ENCODE results near the gene CRYBB1.
A peak's percentile ranks its signal among the peaks of the same experiment; 100 is the strongest.
"Not testable (repeated sequence)": the region's sequence is repeated elsewhere in the genome, so short reads cannot be mapped to it uniquely, and the experiment has no call there.

CRYBB1 gene

DNA sequence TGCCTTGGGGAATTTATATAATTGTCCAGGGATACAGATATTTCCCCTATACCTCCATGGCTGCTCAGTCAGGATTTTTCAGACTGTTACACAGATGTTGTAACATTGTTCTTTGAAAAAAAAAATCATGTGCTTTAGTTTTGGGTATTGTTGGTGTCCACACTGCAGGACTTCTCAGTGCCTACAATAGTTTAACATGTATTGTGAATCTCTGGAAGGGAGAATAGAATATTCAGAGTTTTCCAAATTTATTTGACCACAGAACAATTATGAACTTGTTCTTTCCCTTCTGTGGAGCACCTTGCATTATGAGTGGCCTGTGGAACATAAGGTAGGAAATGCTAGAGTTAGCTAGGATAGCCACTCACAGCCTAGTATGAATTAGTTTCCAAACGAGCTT lies 18.5 kb upstream of the CRYBB1 start:
- DNase-seq (ENCODE audit: low spot score) = no peak

DNA sequence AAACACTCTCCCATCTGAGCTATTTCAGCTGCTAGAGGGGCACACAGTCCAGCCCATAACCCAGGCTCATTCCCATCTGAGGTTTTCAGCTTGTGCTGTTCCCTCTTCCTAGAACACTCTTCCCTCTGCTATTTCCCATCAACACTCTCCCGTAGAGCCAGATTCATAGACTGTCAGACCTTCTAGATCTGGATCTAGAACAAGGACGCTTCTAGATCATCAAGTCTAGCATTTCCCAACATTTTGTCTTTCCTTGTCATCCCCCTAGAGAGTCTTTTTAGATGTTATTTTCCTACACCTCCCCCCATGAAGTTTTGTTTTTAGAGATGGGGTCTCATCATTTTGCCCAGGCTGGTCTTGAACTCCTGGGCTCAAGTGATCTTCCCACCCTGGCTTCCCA lies 17.3 kb upstream of the CRYBB1 start:
- DNase-seq (ENCODE audit: low spot score) = no peak

DNA sequence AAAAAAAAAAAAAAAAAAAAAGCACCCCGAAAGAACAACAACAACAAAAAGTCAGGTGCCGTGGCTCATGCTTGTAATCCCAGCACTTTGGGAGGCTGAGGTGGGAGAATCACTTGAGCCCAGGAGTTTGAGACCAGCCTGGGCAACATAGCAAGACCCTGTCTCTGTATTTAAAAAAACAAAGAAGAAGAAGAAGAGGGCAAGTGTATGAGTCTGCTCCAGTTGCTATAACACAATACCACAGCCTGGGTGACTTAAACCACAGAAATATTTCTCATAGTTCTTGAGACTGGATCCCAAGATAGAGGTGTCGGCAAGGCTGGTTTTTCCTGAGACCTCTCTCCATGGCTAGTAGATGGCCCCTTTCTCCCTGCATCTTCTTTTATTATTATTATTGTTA lies 16.4 kb upstream of the CRYBB1 start:
- DNase-seq (ENCODE audit: low spot score) = no peak

DNA sequence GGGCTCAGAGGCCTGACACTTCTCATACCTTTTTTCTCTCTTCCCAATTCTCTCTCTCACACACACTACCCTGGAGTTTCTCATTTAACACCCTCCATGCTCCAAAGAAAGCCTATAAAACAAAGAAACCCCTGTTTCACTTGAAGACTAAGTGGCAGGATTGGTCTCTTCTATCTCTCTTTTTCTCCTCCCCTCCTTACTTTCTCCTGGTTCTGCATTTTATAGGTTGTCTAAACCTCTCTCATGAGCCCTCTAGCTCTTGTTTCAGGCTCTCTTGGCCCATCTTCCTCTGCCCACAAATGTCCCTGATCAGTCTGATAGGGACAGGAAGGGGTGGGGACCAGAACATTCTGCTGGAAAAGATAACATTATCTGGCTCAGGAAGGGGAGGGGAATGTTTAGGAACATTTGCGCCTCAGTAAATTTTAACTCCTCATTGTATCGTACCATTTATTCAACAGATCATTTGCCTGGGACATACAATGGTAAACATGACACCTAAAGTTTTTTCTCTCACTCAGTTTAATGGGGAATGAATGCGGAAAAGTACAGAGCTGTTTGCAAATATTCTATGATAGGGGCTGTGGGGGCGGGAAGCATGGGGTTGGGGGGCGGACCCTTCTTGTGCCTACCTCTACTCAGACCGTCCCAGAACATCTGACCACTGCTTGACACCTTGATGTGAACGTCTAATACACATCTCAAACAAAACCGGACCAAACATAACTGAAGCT lies 14.8 kb upstream of the CRYBB1 start:
- DNase-seq (ENCODE audit: low spot score) = no peak

DNA sequence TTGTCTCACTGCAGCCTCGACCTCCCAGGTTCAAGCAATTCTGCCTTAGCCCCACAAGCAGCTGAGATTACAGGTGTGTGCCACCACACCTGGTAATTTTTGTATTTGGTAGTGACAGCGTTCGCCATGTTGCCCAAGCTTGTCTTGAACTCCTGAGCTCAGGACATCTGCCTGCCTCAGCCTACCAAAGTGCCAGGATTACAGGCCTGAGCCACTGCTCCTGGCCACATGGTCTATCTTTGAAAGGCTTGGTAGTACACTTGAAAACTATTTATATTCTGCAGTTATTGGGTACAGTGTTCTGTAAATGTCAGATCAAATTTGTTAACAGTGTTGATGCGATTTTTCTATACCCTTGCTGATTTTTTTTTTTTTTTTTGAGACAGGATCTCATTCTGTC lies 13.5 kb upstream of the CRYBB1 start:
- no peak for DNase-seq (ENCODE audit: low spot score)

DNA sequence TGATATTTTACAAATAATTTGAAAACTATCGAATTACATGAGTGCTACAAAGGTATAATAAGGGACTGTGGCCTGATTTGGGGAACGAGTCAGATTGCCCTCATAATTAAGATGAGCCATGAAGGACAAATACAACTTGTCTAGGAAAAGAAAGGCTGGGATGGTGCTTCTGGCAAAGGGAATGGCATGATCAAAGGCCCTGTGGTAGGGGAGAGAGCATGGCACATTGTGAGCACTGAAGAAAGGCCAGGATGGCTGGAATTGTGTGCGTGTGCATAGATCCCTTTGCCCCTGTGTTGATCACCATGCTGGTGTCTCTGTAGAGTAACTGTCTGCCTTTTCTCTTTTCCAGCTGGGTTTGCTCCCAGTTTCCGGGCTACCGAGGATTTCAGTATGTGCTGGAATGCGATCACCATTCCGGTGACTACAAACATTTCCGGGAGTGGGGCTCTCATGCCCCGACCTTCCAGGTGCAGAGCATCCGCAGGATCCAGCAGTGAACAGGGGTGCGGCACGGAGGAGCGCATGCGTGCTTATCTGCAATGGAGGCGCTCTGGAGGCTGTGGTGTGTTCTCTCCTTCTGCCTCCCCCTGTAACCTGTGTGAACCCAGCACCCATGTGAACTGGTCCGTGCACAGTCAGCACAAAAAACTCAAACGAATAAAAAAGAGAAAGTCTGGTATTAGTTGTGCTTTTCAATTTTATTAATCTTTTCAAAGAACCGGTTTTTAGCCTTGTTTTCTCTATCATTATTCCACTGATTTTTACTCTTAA lies 12.3 kb upstream of the CRYBB1 start:
- DNase-seq (ENCODE audit: low spot score) = no peak

DNA sequence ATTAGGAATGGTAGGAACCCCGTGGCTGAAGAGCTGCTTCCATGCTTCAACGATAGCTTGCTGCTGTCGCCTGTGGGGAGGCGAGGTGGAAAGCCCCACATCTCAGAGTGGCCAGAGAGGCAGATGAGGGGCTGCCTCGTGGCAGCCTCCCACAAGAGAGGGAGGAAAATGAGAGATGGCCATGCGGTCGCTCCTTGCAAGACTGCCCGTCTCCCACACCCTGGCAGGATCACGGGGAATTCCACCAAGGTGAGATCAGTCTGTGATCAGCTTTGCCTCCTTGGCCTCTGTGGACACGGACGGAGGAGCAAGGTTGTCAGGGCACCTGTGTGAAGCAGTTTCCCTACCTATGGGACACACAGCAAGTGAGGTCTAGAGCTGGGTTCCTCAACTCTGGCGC lies 7.0 kb upstream of the CRYBB1 start:
- no peak for DNase-seq (ENCODE audit: low spot score)

DNA sequence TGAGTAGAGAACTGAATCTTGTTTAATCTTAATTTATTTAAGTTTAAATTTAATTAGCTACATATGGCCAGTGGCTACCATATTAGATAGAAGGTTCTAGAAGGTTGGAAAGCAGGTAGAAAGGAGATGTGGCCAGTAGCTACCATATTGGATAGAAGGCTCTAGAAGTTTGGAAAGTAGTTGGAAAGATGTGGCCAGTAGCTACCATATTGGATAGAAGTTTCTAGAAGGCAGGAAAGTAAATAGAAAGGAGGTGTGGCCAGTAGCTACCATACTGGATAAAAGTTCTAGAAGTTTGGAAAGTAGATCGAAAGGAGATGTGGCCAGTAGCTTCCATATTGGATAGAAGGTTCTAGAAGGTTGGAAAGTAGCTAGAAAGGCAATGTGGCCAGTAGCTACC lies 6.2 kb upstream of the CRYBB1 start:
- DNase-seq (ENCODE audit: low spot score) = no peak

DNA sequence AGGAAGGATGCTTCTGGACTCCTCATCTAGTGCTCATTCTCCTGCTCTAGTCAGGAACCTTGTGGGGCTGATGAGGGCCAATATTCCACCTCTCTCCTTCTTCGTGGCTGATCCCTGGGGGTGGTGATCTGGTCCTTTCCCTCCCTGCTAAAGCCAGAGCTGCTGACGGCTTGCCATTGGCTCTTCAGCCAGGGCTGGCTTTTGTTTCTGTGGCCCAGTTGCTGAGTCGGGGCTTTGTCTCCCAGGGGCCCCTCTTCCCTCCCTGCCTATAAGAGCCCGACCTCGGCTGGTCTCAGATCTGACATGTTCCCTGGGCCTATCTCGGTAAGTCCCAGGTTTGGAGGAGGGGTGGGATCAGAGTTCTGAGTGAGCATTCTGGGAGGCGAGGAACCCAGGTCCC lies 3.8 kb upstream of the CRYBB1 start, which contains the start of gene CRYBA4:
Gene CRYBA4, plus strand, starts transcription at position 301 of the 400 bp plus-strand sequence. CDS start 634 bp downstream, outside the sequence.
- DNase-seq (ENCODE audit: low spot score) = no peak

DNA sequence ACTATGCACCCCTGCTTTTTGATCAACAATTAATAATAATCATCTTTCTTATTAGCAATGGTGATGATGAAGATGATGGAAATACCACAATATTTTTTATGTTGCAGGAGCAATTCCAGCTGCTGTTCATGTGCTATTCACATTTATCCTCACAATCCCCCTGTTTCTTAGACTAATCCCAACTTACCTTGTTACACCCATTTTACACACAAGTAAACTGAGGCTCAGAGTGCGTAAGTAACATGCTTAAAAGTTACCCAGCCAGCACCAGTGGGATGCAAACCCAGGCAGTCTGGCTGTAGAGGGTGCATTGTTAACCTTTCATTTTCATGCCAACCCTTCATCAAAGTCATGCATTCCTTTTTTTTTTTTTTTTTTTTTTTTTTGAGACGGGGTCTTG lies 2.4 kb upstream of the CRYBB1 start:
- no peak for DNase-seq (ENCODE audit: low spot score)

DNA sequence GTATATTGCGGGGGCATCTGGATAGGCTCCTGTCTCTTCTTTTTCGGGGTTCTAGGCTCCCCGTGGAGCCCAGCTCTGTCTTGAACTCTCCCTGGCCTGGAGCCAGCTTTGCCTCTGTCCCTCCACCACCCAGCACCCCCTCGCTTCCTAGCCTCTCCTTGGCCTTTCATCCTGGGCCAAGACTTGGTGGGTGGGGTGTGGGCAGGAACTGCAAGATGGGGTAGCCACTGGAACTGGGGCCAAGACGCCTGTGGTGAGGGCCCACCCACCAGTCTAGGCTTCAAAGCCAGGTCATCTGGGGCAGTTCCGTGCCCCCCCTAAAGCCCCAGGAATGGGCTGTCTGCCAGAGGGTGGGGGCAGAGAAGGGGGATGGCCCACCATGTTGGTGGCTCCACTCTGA lies 1.7 kb upstream of the CRYBB1 start:
- DNase-seq (ENCODE audit: low spot score) = no peak

DNA sequence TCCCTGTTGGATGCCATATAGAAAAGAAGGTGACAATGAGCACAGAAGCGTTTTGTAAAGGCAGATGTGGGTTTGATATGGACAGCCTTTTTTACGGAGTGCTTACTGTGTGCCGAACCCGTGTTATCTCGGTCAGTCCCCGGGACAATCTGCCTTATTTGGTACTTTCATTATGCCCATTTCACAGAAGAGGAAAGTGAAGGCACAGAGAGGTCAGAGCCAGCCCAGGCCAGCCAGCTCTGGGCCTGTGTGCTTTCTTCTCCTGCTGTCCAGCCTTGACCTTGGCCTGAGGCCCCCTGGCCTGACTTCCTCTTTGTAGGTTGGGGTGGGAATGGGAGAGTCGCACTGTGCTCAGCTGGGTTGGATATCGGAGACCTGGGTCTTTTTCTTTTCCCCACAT lies 628 bp upstream of the CRYBB1 start:
- no peak for DNase-seq (ENCODE audit: low spot score)

DNA sequence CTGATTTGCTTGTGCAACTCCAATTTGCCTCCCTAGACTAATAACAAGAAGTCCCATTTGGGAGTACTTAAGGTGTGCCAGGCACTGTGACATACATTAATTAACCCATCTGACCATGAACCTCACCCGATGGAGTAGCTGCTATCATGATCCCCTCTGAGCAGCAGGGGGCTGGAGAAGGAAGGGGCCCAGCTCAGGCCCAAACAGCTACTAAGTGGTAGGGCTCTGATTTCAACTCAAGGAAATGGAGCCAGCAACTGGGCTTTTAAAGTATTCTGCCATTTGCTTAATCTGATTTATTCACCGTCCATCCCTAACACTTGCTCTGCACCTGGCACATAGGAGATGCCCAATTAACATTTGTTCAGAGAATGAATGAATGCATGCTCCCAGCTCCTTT lies 1.2 kb downstream of the CRYBB1 start:
- DNase-seq (ENCODE audit: low spot score) = no peak

DNA sequence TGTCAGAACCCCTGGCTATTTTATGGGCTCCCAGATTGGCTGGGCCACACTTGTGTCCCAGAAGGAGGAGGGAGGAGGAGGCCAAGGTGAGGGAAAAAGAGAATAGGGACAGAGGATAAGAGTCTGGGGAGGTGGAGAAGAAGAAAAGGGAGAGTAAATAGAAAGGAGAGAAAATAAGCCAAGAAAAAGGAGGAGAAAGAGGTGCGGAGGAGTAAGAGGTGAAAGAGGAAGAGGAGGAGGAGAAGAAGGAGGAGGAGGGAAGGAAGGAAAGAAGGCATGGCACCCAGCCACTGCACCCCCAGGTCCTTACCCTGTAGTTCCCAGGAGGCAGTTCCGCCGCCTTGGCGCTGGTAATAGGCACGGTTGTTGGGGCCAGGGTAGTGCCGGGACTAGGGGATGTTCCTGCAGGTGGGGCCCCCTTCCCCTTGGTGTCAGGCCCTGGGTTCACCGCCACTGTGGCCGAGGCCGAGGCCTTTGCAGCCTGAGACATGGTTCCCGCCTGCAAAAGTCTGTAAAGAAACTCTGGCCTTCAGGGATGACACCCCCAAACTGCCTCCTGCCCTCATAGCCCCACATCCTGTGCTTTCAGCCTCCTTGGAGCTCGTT lies 1.9 kb downstream of the CRYBB1 start:
- DNase-seq (ENCODE audit: low spot score) = no peak

DNA sequence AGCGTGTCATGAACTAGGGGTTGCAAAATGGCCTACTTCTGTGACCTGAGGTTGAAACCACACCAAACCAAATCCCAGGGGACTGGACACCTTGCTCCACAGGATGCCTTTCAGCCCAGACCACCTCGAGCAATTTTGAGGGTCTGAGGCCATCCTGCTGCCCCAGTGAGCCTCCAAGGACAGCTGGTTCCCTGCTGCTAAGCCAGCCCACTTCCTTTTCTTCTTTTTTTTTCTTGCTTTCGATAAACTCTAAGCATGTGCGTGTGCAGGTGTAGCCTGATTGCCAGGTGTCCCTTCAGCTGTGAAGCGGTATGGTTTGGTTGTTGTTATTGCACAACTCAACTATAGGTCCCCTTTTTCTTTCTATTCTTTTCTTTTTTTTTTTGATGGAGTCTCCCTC lies 2.7 kb downstream of the CRYBB1 start:
- DNase-seq (ENCODE audit: low spot score) = peak; percentile 68

DNA sequence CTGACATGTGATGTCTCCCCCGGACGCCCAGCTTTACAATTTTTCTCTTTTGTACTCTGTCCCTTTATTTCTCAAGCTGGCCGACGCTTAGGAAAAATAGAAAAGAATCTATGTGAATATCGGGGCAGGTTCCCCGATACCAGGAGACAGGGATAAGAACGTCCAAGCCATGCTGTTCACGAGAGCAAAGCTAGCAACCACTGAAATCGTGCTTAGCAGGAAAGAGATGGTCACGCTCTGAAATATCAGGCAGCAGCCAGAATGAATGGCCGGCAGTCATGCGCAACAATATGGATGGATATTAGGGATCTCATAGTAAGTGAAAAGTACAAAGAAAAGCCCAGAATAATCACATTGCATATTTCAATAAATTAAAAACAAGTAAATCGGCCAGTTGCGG lies 3.5 kb downstream of the CRYBB1 start:
- no peak for DNase-seq (ENCODE audit: low spot score)

DNA sequence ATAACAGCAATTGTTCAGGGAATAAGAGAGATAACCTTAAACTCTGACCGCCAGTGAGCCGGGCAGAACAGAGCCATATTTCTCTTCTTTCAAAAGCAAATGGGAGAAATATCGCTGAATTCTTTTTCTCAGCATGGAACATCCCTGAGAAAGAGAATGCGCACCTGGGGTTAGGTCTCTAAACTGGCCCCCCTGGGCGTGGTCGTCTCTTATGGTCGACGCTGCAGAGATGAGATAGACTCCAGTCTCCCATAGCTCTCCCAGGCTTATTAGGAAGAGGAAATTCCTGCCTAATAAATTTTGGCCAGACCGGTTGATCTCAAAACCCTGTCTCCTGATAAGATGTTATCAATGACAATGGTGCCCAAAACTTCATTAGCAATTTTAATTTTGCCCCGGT lies 4.1 kb downstream of the CRYBB1 start:
- DNase-seq (ENCODE audit: low spot score) = not testable (repeated sequence)

DNA sequence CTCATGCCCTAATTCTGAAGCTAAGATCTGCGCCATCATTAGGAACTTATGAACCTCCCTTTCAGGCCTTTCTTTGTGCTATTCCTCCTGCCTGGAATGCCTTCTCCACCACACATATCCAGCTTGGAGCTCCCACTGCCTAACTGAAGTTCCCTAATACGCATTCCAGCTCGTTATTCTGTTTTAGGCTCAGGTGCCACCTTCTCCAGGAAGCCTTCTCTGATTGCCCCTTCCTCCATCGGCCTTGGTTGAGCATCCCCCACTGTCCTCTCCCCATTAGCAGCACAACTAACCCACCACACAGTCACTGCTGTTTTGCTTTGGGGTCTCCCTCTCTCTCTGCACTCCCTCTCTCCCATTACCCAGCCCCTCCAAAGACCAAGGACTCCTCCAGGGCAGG lies 5.2 kb downstream of the CRYBB1 start:
- no peak for DNase-seq (ENCODE audit: low spot score)

DNA sequence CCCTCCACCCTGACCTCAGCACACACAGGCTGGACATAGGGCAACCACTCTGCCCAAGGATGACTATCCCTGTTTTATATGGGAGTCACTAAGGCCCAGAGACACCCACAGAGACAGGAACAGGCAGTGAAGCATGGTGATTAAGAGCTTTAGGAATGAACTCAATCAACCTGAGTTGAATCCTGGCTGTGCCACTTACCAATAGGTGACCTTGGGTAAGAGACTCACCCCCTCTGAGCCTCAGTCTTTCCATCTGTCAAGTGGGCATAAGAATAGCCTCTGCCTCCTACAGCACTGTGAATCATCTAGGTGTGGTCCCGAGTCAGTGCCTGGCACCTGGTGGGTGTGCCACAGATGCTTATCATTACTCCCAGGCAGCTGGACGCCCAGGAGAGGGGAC lies 6.8 kb downstream of the CRYBB1 start:
- no peak for DNase-seq (ENCODE audit: low spot score)

DNA sequence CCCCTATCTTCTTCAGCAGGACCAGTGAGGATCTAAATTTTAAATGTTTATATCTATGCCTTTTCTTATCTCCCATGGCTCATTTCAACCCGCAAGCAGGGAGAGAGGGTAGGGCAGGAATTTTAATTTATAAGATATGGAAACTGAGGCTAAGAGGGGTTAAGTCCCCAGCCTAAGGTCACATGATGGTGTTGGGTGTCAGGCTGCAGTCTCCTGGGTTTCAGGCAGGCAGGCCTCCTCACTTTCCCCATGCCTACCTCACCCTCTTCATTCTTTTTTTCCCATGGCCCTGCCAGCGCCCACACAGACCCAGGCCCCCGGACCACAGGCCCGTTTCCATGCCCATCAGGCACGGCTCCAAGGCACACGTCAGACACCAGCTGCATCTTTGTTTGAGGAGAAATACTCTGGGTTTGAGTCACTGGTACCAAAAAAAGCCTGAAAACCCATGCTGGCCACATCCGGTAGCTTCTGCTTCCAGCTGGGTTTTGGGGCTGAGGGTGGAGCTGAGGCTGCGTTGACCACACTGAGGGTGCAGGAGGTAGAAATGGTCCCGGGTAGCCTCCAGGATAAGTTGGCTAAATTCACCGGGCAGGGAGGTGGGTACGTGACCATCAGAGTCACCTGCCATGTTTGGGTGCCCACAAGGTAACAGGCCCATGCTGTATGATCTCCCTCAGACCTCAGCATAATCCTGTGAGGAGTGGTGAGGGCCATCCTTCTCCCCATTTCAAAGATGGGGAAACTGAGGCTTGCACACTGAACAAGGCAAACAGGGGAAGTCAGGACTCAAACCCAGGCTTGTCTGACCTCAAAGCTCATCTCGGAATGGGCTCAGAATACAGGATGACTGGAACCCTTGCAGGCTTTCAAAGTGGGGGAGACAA lies 7.5 kb downstream of the CRYBB1 start:
- DNase-seq (ENCODE audit: low spot score) = peak; percentile 45

DNA sequence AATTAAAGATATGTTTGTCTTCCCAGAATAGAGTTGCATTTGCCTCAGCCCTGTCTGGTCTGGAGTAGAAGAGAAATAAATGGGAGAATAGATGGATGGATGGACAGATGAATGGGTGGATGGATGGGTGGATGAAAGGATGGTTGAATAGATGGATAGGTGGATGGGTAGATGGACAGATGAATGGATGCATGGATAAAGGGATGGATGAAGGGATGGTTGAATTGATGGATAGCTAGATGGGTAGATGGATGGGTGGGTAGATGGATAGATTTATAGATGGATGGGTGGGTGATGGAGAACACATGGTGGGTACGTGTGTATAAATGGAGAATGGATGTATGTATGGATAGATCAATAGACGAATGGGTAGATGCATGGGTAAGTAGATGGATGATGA lies 8.5 kb downstream of the CRYBB1 start:
- DNase-seq (ENCODE audit: low spot score) = no peak

DNA sequence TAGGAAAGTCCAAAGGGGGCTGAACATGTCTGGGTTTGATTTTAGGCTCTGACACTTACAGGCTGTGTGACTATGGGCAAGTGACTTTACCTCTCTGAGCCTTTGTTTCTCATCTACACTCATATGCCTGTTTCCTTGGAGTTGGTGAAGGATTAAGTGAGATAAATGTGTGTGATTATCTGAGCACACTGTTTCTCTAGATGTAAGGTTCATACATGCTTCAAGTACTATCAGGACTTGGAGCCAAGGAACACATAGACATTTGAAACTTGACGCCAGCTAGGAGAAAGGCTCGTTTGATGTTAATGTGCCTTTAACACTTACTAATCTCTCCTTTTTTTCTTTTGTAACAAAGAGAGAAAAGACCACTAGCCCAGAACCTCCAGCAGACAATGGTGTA lies 9.7 kb downstream of the CRYBB1 start:
- DNase-seq (ENCODE audit: low spot score) = no peak

Data from germinal center (tissue), 1 donor.